GM19193 (cell line): Measurements from ENCODE around the gene DAP.

Experiments used
- POLR2A ChIP-seq: IDR thresholded peaks from 4 replicates; pipeline ENCODE4 v1.6.1; 2011; ENCODE audit not compliant: insufficient read depth, insufficient read length; ENCODE audit errors: extremely low read depth

The DAP gene

GRCh38 chr5:10772901-10773585, 12.0 kb upstream of the DAP start:
- no peak for TF ChIP-seq POLR2A

GRCh38 chr5:10768328-10768899, 7.4 kb upstream of the DAP start:
- no peak for TF ChIP-seq POLR2A

DNA sequence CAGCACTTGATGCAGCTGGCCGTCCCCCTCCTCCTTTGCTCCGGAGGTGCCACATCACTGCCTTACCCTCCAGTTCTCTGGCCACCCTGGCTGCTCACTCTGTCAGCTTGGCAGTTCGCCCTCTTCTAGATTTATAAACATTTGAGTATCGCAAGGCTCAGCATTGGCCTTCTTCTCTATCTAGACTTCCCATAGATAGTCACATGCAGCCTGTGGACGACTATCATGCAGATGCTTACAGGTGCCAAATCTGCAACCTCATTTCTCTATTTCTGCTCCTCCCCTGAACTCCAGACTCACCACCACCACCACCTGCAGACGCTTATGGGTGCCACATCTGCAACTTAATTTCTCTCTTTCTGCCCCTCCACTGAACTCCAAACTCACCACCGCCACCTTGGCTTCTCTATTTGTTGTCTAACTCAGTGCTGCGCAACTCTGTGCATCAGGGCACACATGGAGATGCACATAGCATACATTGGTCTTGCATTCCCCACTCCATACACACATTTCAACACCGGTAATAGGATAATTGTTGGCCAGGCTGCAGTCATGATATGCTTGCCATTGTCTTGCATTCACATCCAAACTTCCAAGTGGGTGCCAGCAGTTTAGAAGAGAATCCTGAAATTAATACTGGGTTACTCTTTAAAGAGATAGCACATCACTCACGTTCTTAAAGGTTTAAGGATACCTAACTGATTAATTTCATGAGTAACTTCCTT, 1.9 kb upstream of the DAP start:
- no peak for TF ChIP-seq POLR2A

DNA sequence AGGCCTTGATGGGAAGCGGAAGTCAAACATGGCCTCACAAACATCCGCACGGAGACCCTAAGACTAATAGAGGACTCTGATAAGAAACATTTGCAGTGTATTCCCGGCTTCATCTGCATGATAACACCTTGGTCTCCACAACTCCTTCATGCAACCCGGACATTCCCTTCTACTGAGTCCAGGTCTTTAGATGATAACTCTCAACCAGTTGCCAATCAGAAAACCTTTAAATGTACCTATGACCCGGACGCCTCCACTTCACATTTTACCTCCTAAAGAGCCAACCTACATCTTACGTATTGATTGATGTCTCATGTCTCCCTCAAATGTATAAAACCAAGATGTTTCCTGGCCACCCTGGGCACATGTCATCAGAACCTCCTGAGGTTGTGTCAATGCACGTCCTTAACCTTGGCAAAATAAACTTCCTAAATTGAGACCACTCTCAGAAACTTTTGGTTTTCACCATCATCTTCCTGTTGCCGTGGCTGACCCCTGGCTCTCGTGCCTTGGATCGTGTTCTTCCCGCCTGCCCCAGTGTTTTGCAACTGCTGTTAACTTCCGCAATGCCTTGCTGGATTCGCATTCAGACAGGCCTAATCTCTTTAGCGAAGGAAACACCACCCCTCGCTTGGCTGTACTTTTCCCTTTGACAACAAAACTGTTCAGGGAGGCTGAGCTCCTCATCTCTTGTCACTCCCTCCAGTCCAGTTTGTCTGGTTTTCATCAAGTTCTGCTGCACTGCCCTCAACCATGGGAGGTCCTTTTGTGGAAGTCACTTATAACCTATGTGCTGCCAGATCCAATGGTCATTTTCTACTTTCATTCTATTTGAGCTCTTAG, 1.1 kb upstream of the DAP start:
- TF ChIP-seq POLR2A = no peak

DNA sequence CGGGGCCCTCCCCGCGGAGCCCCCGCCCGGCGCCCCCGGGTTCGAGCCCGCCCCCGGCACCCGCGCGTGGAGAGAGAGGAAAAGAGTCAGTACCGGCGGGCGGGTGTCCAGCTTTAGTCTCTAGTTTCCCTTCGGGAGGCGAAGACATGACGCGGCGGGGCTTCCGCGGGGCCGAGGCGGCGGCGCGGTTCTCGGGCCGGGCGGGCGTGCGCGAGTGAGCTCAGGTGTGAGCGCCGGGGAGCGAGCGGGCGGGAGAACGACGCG, 181 bp downstream of the DAP start:
- TF ChIP-seq POLR2A = no peak

DNA sequence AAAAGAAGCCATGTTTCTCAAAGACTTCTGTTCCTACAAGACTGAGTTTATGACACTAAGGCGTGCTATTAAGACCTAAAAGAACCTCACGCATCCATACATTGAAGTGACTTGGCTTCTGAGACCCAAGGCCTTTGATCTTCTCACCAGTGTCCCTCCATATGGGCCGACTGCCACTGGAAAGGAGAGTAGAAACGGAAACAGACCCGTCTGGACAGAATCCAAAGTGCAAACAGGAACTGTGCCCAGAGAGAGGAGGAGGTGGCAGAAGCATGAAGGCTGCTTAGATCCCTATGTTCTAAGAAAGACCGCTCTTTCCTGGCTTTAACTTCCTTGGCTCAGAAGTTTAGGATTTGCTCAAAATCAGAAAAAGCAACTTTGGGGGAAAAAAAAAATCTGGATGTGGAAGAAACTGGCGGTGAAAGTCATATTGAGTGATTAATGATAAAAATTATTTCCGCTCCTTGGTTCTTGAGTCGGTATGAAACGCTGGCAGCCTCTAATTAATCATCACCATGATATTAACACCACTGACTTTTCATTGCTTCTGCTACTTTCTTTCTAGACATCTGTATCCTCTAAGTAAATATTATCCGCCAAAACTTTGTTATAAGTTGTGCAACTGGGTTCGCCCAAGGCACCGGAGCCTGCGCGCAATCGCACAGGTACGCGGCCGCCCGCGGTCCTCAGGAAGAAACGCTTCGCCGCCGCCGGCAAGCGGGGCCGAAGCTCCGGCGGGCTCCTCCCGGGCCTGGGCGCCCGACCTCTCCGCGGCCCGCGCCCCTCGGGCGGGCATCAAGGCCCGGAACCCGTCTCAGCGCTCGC, 726 bp downstream of the DAP start:
- TF ChIP-seq POLR2A = no peak

DNA sequence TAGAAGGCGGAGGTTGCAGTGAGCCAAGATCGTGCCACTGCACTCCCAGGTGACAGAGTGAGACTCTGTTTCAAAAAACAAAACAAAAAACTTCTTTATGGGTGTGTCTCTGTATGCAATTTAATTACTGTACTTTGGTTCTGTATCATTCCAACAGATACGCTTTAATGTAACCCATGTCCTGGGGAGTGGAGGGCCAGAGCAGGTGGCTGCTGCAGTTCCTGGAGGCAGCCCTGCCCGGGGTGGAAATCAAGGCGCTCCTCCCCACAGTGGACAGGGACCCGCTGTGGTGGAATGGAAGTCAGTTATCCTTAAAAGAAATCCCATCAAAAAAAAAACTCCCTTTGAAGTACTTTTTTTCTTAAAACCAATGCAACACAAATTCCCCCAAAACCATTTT, 1.9 kb downstream of the DAP start:
- no peak for TF ChIP-seq POLR2A

- no peak for TF ChIP-seq POLR2A
Measured at GRCh38 chr5:10757922-10758555, 3.0 kb downstream of the DAP start.

DNA sequence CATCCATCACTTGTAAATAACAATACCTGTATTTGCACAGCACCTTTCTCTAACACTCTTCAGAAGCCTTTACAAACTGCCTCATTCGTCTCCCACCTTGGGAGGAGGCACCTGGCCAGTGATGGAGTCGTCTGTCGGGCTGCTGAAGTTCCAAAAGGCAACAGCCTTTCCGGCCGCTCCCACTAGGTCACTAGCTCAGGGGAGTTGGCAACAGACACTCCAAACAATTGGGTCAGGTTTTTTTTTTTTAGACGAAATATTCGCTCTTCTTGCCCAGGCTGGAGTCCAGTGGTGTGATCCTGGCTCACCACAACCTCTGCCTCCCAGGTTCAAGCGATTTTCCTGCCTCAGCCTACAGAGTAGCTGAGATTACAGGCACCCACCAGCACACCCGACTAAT, 4.0 kb downstream of the DAP start:
- no peak for TF ChIP-seq POLR2A

- TF ChIP-seq POLR2A = no peak
Measured at GRCh38 chr5:10756549-10756948, 4.5 kb downstream of the DAP start.

- TF ChIP-seq POLR2A = no peak
Measured at GRCh38 chr5:10753178-10753577, 7.9 kb downstream of the DAP start.

- no peak for TF ChIP-seq POLR2A
Measured at GRCh38 chr5:10752451-10752850, 8.6 kb downstream of the DAP start.

GRCh38 chr5:10750909-10751308, 10.1 kb downstream of the DAP start:
- TF ChIP-seq POLR2A = no peak
